Fibroblast of peridontal ligament (primary cell): ENCODE results near the gene RAB29.
"Not testable (repeated sequence)": the region's sequence is repeated elsewhere in the genome, so short reads cannot be mapped to it uniquely, and the experiment has no call there.

Experiments
- DNase-seq: peaks from one replicate; pipeline ENCODE4 v3.0.0-alpha.2; 2010; ENCODE audit errors: extremely low read depth

The RAB29 gene, protein sequence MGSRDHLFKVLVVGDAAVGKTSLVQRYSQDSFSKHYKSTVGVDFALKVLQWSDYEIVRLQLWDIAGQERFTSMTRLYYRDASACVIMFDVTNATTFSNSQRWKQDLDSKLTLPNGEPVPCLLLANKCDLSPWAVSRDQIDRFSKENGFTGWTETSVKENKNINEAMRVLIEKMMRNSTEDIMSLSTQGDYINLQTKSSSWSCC

DNA sequence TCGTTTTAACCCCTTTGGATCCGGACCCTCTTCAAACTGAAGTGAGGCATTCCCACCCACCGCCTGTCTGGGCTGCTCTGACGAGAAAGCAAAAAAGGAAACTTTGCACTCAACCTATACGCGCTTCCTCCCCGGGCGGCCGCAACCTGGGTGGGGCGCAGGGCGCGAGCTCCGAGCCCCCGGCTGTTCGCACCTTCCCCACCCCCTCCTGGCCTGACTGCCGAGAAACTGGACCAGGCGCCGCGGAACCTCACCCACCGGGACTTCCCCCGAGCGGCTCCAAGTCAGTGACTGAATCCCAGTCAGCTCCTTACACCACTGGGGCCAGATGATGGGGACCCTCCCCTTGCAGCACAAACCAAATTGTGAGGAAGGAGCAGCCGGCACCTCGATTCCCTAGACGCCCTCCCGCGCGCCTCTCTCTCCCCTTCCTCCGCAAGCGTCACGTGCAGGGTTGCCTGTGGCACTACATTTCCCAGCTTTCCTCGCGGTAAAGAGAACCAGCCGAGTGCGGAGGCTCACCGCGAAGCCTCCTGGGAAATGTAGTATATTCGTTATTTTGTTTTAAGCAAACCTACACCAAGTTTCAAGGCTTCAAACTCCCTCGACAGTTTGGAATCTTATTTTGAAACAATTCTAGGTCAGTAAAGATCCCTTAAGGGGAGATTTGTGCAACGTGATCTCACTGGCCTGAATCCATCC, at the start of gene RAB29:
RAB29 (minus strand) TSS at position 468 of the 702 bp plus-strand sequence. CDS start 526 bp downstream, outside the sequence.
- DNase-seq, result peak; percentile 89

GRCh38 chr1:205824180-205824579, 48.9 kb upstream of the RAB29 start:
- DNase-seq, result no peak

DNA sequence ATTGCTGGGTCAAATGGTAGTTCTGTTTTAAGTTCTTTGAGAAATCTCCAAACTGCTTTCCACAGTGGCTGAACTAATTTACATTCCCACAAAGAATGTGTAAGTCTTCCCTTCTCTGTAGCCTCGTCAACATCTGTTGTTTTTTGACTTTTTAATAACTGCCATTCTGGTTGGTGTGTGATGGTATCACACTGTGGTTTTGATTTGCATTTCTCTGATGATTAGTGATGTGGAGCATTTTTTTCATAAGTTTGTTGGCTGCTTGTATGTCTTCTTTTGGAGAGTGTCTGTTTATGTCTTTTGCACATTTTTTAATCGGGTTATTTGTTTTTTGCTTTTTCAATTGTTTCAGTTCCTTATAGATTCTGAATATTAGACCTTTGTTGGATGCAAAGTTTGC, 48.0 kb upstream of the RAB29 start:
- DNase-seq, result not testable (repeated sequence)

DNA sequence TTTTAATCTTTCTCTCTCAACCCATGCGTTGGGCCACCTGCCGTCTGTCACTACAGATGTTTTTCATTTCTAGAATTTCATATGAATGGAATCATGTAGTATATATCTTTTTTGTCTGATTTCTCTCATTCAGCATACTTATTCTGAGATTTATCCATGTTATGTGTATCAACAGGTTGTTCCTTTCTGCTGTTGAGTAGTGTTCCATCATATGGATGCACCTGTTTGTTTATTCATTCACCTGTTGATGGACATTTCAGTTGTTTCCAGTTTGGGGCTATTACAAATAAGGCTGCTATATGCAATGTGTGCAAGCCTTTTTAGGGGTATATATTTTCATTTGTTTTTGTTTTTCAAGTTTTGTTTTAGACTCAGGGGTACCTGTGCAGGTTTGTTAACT, 47.1 kb upstream of the RAB29 start:
- DNase-seq, result no peak

GRCh38 chr1:205817988-205818387, 42.7 kb upstream of the RAB29 start:
- no peak for DNase-seq

GRCh38 chr1:205817364-205817763, 42.1 kb upstream of the RAB29 start:
- no peak for DNase-seq

DNA sequence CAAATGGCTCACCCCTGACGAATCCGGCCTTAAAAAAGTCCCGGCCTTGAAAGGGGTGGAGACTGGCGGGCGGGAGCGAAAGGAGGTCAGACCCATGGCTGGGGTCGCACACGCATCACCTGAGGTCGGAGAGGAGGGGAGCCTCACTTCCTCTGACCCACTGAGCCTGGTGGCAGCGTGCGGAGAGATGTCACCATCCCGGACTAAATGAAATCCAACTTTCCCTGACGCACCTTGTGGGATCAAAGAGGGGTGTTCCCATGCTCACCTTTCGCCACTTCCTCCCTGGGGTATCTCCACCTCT, 38.4 kb upstream of the RAB29 start:
- no peak for DNase-seq

- DNase-seq, result peak; percentile 88
Observed at GRCh38 chr1:205812878-205813754, 37.8 kb upstream of the RAB29 start, which contains the start of gene SLC41A1. TSS of gene SLC41A1 (minus strand) at chr1:205813198. CDS start at chr1:205810441, 2,757 bp downstream.

DNA sequence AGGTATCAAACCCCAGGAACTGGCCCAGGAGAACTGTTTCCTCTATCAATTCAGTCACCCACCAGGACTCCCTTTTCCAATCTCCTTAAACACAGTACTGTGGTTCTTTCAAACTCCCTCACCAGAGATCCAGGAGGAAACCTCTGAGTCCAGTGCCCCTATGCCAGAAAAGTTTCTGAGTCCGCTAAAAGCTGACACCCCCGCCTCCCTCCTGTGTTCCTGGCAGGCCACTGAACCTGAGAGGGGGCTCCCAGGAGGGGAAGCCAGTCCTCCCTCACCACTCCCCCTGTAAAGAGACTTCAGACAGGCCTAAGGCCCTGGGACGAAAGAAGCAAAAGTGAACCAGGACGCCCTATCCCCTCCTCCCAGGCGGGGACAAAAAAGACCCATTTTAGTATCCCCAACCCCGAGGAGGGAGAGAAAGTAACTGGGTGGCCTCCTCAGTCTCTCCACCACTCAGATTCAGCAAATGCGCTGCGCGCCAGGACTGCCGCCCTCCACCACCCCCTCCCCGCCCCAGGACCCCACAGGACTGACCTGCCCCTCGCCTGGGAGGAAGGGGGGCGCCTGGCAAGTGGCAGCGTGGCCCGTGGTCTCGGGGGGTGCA, 37.1 kb upstream of the RAB29 start:
- peak; percentile 20 for DNase-seq

- peak; percentile 25 for DNase-seq
Observed at GRCh38 chr1:205811660-205812059, 36.4 kb upstream of the RAB29 start.

DNA sequence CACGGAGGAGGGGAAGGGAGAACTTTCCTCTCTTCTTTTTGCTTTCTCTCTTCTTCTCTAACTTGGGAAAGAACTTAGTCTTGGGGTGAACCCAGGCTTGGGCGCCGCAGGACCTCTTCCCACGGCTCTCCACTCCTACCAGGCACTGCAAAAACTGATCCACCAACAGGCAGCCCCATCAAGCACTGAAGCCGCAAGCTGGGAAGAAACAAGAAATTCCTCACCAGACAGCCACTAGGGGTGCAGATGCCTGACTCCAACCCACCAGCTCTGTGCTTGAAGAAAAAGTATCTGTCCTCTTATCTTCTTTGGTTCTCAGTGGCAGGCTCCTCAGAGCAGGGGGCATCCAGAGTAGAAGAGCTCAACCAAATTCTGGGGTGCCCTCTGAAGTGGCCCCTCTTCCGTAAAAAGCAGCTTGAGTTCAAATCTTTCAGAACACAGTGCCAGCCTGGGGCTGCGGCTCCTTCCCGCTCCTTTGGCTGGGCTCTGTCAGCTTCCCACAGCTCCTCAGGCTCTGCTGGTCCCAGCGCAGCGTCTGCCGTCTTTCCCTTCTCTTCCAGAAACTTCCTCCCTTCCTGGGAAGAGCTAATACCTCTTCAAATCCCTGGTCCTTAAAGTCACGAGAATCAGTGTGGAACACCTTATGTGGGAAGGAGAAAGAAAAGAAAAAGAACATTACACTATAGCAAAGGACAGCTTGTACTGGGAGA, 35.3 kb upstream of the RAB29 start:
- DNase-seq, result peak; percentile 32

DNA sequence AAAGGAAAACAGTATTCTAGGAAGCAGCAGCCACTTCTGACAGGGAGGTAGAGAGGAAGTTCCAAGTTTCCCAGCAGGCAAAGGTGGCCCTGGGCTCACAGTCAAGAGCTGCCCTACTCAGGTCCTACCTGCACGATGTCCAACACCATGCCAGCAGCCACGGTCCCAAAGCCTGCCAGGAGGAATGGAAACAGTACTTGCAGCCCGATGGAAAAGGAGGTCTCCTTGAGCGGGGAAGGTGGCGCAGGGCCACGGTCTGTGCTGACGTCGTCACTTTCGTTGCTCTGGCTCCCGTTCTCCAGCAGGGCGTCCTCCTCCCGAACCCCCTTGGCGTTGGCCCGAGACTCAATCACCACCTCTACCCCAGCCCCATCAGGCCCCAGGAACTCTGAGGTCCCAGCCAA, 34.7 kb upstream of the RAB29 start:
- no peak for DNase-seq

DNA sequence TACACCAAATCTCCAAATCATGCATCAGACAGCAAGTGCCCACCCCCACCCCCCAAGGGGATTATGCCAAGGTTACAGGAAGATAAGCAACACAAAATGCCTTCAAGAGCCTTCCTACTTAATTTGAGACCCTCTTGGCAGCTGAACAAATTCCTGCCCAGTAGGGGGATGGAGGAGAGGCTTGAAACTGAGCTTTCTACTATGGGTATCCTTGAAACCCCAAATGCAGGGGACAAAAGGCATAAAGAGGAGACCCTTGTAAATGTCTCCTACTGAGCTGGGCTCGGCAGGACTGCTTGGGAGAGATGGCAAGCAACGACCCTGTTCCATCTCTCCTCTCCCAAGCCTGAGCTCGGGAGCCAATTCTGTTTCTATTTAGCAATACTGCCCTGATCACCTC, 34.2 kb upstream of the RAB29 start:
- no peak for DNase-seq

DNA sequence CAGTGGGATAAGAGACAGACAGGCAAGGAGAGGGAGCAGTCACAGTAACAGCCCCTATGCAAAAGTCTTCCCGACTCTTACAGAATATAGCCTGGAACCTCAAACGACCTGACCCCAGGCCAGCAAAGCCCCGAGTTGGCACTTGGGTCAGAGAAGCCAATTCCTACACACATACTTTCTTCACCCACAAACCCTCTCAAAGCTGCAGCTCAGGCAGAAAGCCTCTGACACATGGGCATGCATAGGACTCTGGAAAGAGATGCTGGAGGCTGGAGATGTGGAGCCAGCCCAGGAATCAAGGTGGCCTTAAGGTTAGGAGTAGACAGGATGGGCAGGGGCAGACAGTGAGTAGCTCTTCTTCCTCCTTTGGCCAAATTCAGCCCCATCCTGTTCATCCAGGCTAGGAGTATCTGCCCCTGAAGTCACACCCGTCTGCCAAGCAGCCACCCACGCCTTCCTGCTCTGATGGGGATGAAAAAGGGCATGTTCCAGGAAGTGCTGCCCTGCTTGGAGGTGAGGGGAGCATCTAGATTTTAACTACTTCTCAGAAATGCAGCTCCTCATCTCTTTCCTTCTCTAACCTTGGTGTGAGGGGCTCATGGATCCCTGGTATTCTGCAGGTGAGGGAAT, 29.9 kb upstream of the RAB29 start:
- DNase-seq, result no peak

DNA sequence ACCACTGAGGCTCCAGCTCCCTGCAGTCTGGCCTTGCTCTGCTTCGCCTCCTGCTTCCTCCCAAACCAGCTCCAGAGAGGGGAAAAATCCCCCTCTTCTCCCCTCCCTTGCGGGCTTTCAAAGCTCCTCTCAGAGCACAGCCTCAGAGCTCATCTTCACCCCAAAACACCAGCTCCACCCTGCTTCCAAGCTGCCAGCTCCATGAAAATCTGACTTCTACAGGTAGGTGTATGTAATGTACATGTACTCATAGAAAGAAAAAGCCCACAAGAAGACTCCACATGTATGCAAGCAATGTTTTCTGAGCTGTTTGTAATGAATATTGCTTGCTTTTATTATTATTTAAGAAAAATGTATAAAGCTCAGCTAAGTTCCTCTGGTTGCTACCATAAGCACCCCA, 29.3 kb upstream of the RAB29 start:
- no peak for DNase-seq

- no peak for DNase-seq
Observed at GRCh38 chr1:205803986-205804385, 28.7 kb upstream of the RAB29 start.

GRCh38 chr1:205802060-205802459, 26.8 kb upstream of the RAB29 start:
- DNase-seq, result no peak

DNA sequence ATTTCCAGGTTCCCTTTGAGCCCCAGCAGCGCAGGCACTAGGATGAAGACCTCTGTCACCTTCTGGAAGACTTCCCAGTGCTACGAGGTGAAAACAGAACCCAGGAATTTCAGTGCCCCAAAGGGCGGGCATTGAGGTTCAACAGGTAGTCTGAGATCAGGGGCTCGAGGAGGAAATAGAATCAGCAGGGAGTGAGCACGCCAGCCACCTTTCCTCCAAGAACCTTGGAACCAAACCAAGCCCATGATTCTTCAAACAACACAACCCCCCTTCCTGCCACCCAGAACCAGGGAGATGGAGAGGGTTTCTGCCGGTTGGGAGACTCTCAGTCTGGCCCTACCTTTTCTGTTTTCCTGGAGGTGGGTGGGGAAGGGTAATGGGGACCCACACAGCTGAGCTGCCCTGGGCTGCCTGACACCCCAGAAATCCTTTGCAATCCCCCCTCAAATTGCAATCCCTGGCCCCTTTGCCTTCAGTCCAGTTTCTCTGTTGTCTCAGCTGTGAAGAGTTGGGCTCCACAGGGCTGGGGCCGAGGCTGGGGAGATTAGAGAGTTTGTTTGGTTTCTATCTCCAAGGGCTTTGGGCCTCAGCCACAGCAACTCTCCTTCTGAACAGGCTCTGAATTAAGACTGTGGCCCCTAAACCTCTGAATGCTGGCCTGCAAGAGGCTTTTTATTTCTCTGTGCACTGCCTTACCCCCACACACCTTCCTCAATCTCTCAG, 25.9 kb upstream of the RAB29 start:
- no peak for DNase-seq

GRCh38 chr1:205800427-205800826, 25.1 kb upstream of the RAB29 start:
- no peak for DNase-seq

DNA sequence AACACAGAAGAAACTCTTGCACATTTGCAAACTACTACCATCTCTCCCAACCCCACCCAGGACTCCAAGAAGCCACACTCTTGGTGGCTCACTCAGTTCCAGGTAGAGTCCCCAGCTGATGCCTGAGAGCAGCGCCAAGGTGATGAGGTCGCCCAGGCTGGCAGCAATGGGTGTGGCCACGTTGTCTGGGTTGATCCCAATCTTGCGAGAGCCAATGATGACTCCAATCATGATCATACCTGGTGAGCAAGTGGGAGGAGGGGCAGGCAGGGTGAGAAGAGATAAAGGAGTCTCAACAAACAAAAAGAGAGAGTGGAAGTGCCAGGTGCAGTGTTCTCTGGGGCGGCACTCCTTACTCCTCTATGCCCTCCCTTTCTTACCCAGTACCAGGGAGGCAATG, 23.3 kb upstream of the RAB29 start:
- no peak for DNase-seq

DNA sequence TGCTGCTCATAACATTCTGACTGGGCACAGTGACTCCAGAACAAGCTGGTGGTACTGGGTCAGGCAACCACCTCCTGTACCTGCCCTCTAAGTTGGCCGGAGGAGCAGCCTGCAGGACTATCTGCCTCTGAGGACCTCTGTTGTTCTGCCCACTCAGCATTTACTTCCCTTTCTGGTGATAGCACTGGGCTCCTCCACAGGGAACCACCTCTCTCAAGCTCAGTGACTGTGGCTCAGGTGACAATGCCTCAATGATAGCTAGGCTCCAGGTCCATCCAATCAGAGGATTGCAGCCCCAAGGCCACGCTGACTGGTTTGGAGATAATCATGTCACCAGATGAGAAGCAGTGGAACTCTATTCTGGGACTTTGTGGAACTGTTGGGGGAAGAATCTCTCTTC, 21.9 kb upstream of the RAB29 start:
- DNase-seq, result no peak
